IMR-90 (cell line): ENCODE results near the gene TBC1D22A. TPM values are rescaled to one million over a fixed set of nuclear protein-coding genes. Genes with fewer than 3 reads are reported as not detected.

Source experiments
- ATAC-seq: fragments of 200-7000 bp; cut with Tn5 transposase; 2 replicates; pipeline ENCODE4 v1.9.1; 2020; ENCODE audit warnings: low read depth, mild to moderate bottlenecking, moderate library complexity
- BruUV-seq: library from RNA; stranded (reverse); fragments of 400-500 nt; replicated peaks from 2 replicates; lab custom pipeline; 2021; lab: Mats Ljungman, UMichigan
- CTCF ChIA-PET: fragments of 300-600 bp; formaldehyde crosslinking; extraction: SDS; loops from one replicate; lab custom pipeline; 2021; ENCODE audit warnings: antibody characterized with exemption; lab: Yijun Ruan, JAX
- POLR2A ChIA-PET: fragments of 300-600 bp; sonication (Branson Sonifier 250); formaldehyde crosslinking; loops from one replicate; lab custom pipeline; 2022; ENCODE audit warnings: antibody characterized with exemption; ENCODE audit not compliant: unreplicated experiment; lab: Charles Lee
- DNase-seq: peaks from one replicate; pipeline ENCODE4 v3.0.0; 2013
- H2AFZ ChIP-seq: replicated peaks from 2 replicates; pipeline ENCODE3; 2013; ENCODE audit warnings: low read length, mild to moderate bottlenecking; ENCODE audit not compliant: poor library complexity
- H2AK5ac ChIP-seq: 2 replicates; pipeline ENCODE4 v1.6.1; 2013; ENCODE audit warnings: low read depth, low read length, inconsistent platforms
- H2AK9ac ChIP-seq: replicated peaks from 2 replicates; pipeline ENCODE3; 2013; ENCODE audit warnings: mild to moderate bottlenecking, low read depth, low read length, moderate library complexity; ENCODE audit not compliant: poor library complexity
- H2BK120ac ChIP-seq: 2 replicates; pipeline ENCODE4 v1.6.1; 2013; ENCODE audit warnings: low read depth, low read length, inconsistent platforms
- H2BK15ac ChIP-seq: 3 replicates; pipeline ENCODE4 v1.6.1; 2013; ENCODE audit warnings: low read depth, low read length, inconsistent platforms
- H2BK20ac ChIP-seq: 2 replicates; pipeline ENCODE4 v1.6.1; 2013; ENCODE audit warnings: low read depth, mild to moderate bottlenecking, inconsistent platforms, low read length, moderate library complexity
- H2BK5ac ChIP-seq: 2 replicates; pipeline ENCODE4 v1.6.1; 2013; ENCODE audit warnings: mild to moderate bottlenecking, low read depth, low read length, inconsistent platforms; ENCODE audit not compliant: poor library complexity, severe bottlenecking
- H3K14ac ChIP-seq: replicated peaks from 2 replicates; pipeline ENCODE4 v1.6.1; 2013; ENCODE audit warnings: low read depth, low read length, inconsistent platforms
- H3K18ac ChIP-seq: 2 replicates; pipeline ENCODE4 v1.6.1; 2013; ENCODE audit warnings: low read depth, low read length, control low read depth
- H3K23ac ChIP-seq: 2 replicates; pipeline ENCODE4 v1.6.1; 2013; ENCODE audit warnings: low read depth, low read length, inconsistent platforms
- H3K27ac ChIP-seq: 2 replicates; pipeline ENCODE4 v1.5.1; 2013; ENCODE audit warnings: mild to moderate bottlenecking, control low read depth, low read length; ENCODE audit not compliant: insufficient read depth
- H3K27me3 ChIP-seq: 2 replicates; pipeline ENCODE4 v1.6.1; 2013; ENCODE audit warnings: low read length; ENCODE audit not compliant: control insufficient read depth, insufficient read depth
- H3K36me3 ChIP-seq: 2 replicates; pipeline ENCODE4 v1.6.1; 2013; ENCODE audit warnings: low read length, mixed read lengths; ENCODE audit not compliant: control insufficient read depth, insufficient read depth
- H3K4ac ChIP-seq: 2 replicates; pipeline ENCODE4 v1.6.1; 2013; ENCODE audit warnings: low read depth, low read length, inconsistent platforms
- H3K4me1 ChIP-seq: 2 replicates; pipeline ENCODE4 v1.6.1; 2013; ENCODE audit warnings: low read length, mixed read lengths; ENCODE audit not compliant: control insufficient read depth, insufficient read depth
- H3K4me2 ChIP-seq: 2 replicates; pipeline ENCODE4 v1.6.1; 2013; ENCODE audit warnings: low read depth, mild to moderate bottlenecking, control low read depth, low read length, moderate library complexity
- H3K4me3 ChIP-seq: 2 replicates; pipeline ENCODE4 v1.5.1; 2013; ENCODE audit warnings: low read depth, mild to moderate bottlenecking, control low read depth, low read length, moderate library complexity; ENCODE audit not compliant: insufficient read depth
- H3K56ac ChIP-seq: 2 replicates; pipeline ENCODE4 v1.6.1; 2013; ENCODE audit warnings: low read length, inconsistent platforms; ENCODE audit not compliant: insufficient read depth; ENCODE audit errors: extremely low read depth
- H3K79me1 ChIP-seq, 2 experiments: 2 replicates each; pipeline ENCODE4 v1.6.1; 2013; ENCODE audit warnings: low read length in 2 of 2, inconsistent platforms in 1 of 2, low read depth in 1 of 2
- H3K9ac ChIP-seq: 2 replicates; pipeline ENCODE4 v1.6.1; 2013; ENCODE audit warnings: low read depth, low read length, control low read depth
- H3K9me1 ChIP-seq: 2 replicates; pipeline ENCODE4 v1.6.1; 2013; ENCODE audit warnings: low read length, inconsistent platforms; ENCODE audit not compliant: insufficient read depth
- H3K9me3 ChIP-seq: 2 replicates; pipeline ENCODE4 v1.6.1; 2013; ENCODE audit warnings: low read length; ENCODE audit not compliant: control insufficient read depth, insufficient read depth
- H4K20me1 ChIP-seq: 2 replicates; pipeline ENCODE4 v1.6.1; 2013; ENCODE audit warnings: low read length, inconsistent platforms; ENCODE audit not compliant: insufficient read depth
- H4K5ac ChIP-seq: 2 replicates; pipeline ENCODE4 v1.6.1; 2013; ENCODE audit warnings: mild to moderate bottlenecking, low read depth, low read length, control low read depth
- H4K8ac ChIP-seq, 2 experiments: 2 replicates each; pipeline ENCODE4 v1.6.1; 2013; ENCODE audit warnings: low read depth in 2 of 2, low read length in 2 of 2, control low read depth in 1 of 2, inconsistent platforms in 1 of 2
- H4K91ac ChIP-seq: 2 replicates; pipeline ENCODE4 v1.6.1; 2013; ENCODE audit warnings: low read depth, low read length, inconsistent platforms; ENCODE audit not compliant: insufficient read depth
- BHLHE40 ChIP-seq: fragments of 150-350 bp; IDR thresholded peaks from 2 replicates; pipeline ENCODE4 v1.6.1; 2016; ENCODE audit warnings: mild to moderate bottlenecking, low read depth, low read length
- CHD1 ChIP-seq: IDR thresholded peaks from 2 replicates; pipeline ENCODE4 v1.6.1; 2012; ENCODE audit warnings: low read depth, low read length, improper control_type of control experiment
- ELK1 ChIP-seq: fragments of 150-350 bp; IDR thresholded peaks from 2 replicates; pipeline ENCODE4 v1.6.1; 2016; ENCODE audit warnings: low read depth, mild to moderate bottlenecking, low read length, moderate library complexity, borderline replicate concordance
- FOS ChIP-seq: fragments of 150-350 bp; IDR thresholded peaks from 2 replicates; pipeline ENCODE4 v1.6.1; 2016; ENCODE audit warnings: low read depth, low read length
- MAFK ChIP-seq: IDR thresholded peaks from 2 replicates; pipeline ENCODE4 v1.6.1; 2012; ENCODE audit warnings: low read depth, low read length, improper control_type of control experiment
- MAZ ChIP-seq: IDR thresholded peaks from 2 replicates; pipeline ENCODE4 v1.6.1; 2012; ENCODE audit warnings: low read depth, mild to moderate bottlenecking, low read length, improper control_type of control experiment, moderate library complexity, borderline replicate concordance
- MXI1 ChIP-seq: IDR thresholded peaks from 2 replicates; pipeline ENCODE4 v1.6.1; 2012; ENCODE audit warnings: low read depth, mild to moderate bottlenecking, low read length, moderate library complexity, borderline replicate concordance
- NFE2L2 ChIP-seq: fragments of 150-350 bp; IDR thresholded peaks from 2 replicates; pipeline ENCODE4 v1.6.1; 2016; ENCODE audit warnings: low read depth, mild to moderate bottlenecking, low read length
- RCOR1 ChIP-seq: IDR thresholded peaks from 2 replicates; pipeline ENCODE4 v1.6.1; 2012; ENCODE audit warnings: mild to moderate bottlenecking, low read length, improper control_type of control experiment; ENCODE audit not compliant: insufficient replicate concordance
- RFX5 ChIP-seq: IDR thresholded peaks from 2 replicates; pipeline ENCODE4 v1.8.0; 2012; ENCODE audit warnings: low read depth, mild to moderate bottlenecking, low read length, moderate library complexity
- USF2 ChIP-seq: fragments of 150-350 bp; IDR thresholded peaks from 2 replicates; pipeline ENCODE4 v1.6.1; 2017; ENCODE audit warnings: mild to moderate bottlenecking, antibody characterized with exemption, low read length, low read depth
- WGBS, 2 experiments: methylation state at CpG; one replicate each; pipeline versions ENCODE4 v1.1.5 to v1.1.7; 2013; ENCODE audit warnings: missing lambda C conversion rate in 2 of 2; ENCODE audit not compliant: insufficient read length in 1 of 2; ENCODE audit errors: extremely low coverage in 2 of 2; 5-methylcytosine and 5-hydroxymethylcytosine counted together
- dilution Hi-C: fragments of 300-500 bp; cut with HindIII; formaldehyde crosslinking; loops from one replicate; pipeline ENCODE4 v1.14.3; 2018; ENCODE audit warnings: low sequenced_read_pairs; ENCODE audit not compliant: unreplicated experiment
- in situ Hi-C: fragments of 300-500 bp; cut with MboI; formaldehyde crosslinking; loops from 3 replicates; pipeline ENCODE4 v1.14.3; 2019; ENCODE audit warnings: low sequenced_read_pairs, inconsistent platforms, mixed read lengths
- intact Hi-C: fragments of 100-400 bp; cut with micrococcal nuclease; formaldehyde crosslinking; loops from 2 replicates; pipeline ENCODE4 v1.10.0; 2022
- polyA plus RNA-seq, 3 experiments: library from polyadenylated mRNA; depleted of rRNA; stranded (reverse); fragments of >200 nt; gene quantifications; 2 replicates each; pipeline ENCODE4 v1.2.3, GENCODE V29; 2012; ENCODE audit warnings: low replicate concordance in 1 of 3
- total RNA-seq: library from RNA; depleted of rRNA; stranded (reverse); fragments of >200 nt; gene quantifications from 2 replicates; pipeline ENCODE4 v1.2.3, GENCODE V29; 2012

The TBC1D22A gene
- total and polyA plus RNA-seq, 2 of the 4 experiments (the other 2 are of a cell fraction) = 9.0 to 16.7 TPM

GRCh38 chr22:46914916-46915894 is 152.8 kb downstream of the TBC1D22A start (continued):
- TF ChIP-seq CHD1 = no peak
- no peak for TF ChIP-seq NFE2L2

GRCh38 chr22:46915950-46916730 is 153.7 kb downstream of the TBC1D22A start:
- ATAC-seq = no peak
- Histone ChIP-seq H3K18ac (no peak overlapping the region), H3K9ac (no peak overlapping the region), H3K56ac (no peak overlapping the region), H3K23ac (no peak overlapping the region), H3K9me3 (no peaks in the 10 kb centered on the region), H3K9me1 (peaks cover 11% of the 10 kb centered on the region), H3K27me3 (no peaks in the 10 kb centered on the region), H2BK5ac (no peak overlapping the region), H4K8ac (no peak overlapping the region), H3K4me1 (no peaks in the 10 kb centered on the region), H4K91ac (no peak overlapping the region), H2AFZ (no peak overlapping the region), H3K4me2 (no peak overlapping the region), H4K20me1 (peaks cover 6% of the 10 kb centered on the region; the same call in 1 of the 2 replicates), H2BK15ac (no peak overlapping the region), H2BK20ac (no peak overlapping the region), H3K14ac (no peak overlapping the region), H4K5ac (no peak overlapping the region), H2AK5ac (no peak overlapping the region), H3K79me1 (peaks cover 0 to 4% of the 10 kb centered on the region in 2 experiments; a peak in 1 of 4 replicates), H3K4ac (no peak overlapping the region), H2BK120ac (no peak overlapping the region), H2AK9ac (peak overlapping the region; percentile 62), H3K4me3 (no peak overlapping the region), H3K36me3 (peaks cover 11% of the 10 kb centered on the region), H3K27ac (no peak overlapping the region)
- intact Hi-C loops (no loop called here), in situ Hi-C loops (no loop called here), dilution Hi-C loops (no loop called here)
- DNase-seq = no peak
- no TSS peak for BruUV-seq
- 80% methylated on average over 2 of the region's 12 CpGs; no CpG with 5 or more reads in 1 of the 2 experiments for WGBS, 2 experiments
- POLR2A ChIA-PET = no interaction called here
- CTCF ChIA-PET = no interaction called here
- TF ChIP-seq FOS (no peak), RCOR1 (no peak), MXI1 (no peak), USF2 (no peak), MAFK (no peak), ELK1 (no peak), CHD1 (no peak), RFX5 (no peak), MAZ (no peak), BHLHE40 (no peak)
